IPS DF 6.9 (cell line): ENCODE results near the gene SMG6.
A peak's percentile ranks its signal among the peaks of the same experiment; 100 is the strongest.

Experiments
- DNase-seq: peaks from one replicate; pipeline ENCODE4 v3.0.0-alpha.2; 2013; ENCODE audit warnings: low read depth, low spot score
- H3K27ac ChIP-seq: one replicate; pipeline ENCODE4 v1.5.1; 2013; ENCODE audit warnings: low read length, control low read depth
- H3K27me3 ChIP-seq: 2 replicates; pipeline ENCODE4 v1.6.1; 2013; ENCODE audit warnings: mild to moderate bottlenecking, low read length; ENCODE audit not compliant: control insufficient read depth, insufficient read depth
- H3K36me3 ChIP-seq: 2 replicates; pipeline ENCODE4 v1.6.1; 2013; ENCODE audit warnings: low read length; ENCODE audit not compliant: control insufficient read depth, insufficient read depth
- H3K4me1 ChIP-seq: 2 replicates; pipeline ENCODE4 v1.6.1; 2013; ENCODE audit warnings: low read length; ENCODE audit not compliant: control insufficient read depth, insufficient read depth
- H3K4me3 ChIP-seq: 2 replicates; pipeline ENCODE4 v1.5.1; 2013; ENCODE audit warnings: mild to moderate bottlenecking, low read length
- H3K9me3 ChIP-seq: 2 replicates; pipeline ENCODE4 v1.6.1; 2013; ENCODE audit warnings: low read length, inconsistent platforms; ENCODE audit not compliant: control insufficient read depth, insufficient read depth
- WGBS: extraction: QIAGEN DNeasy Blood & Tissue Kit; methylation state at CpG from one replicate; pipeline ENCODE4 v1.1.7; 2013; ENCODE audit warnings: mixed read lengths, missing lambda C conversion rate; ENCODE audit not compliant: insufficient read length, insufficient coverage; 5-methylcytosine and 5-hydroxymethylcytosine counted together

Gene SMG6

DNA sequence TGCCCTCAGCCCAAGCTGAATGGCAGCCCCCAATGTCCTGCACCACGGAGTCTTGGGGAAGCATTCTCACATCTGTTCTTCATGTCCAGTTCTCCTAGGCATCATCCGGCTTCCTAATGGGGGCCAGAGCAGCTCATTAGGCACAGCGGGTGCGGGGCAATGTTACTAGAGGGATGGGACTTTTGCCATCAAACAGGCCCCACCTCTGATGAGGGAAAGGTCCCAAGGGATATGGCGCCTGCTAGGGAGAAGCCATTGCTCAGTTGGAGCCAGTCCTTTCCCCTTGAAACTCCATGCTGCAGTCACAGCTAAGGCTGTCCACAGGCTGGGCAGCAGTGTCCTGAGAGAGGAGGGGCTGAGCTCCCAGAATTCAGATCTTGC, 275.4 kb downstream of the SMG6 start:
- Histone ChIP-seq H3K36me3 (no peaks in the 10 kb centered on the region; the same call in 1 of the 2 replicates), H3K9me3 (no peaks in the 10 kb centered on the region), H3K27ac (no peak overlapping the region), H3K4me3 (no peak overlapping the region), H3K4me1 (peaks cover 7% of the 10 kb centered on the region), H3K27me3 (peaks cover 57% of the 10 kb centered on the region)
- DNase-seq: no peak
- WGBS: no CpG with 5 or more reads among the region's 5 CpGs

DNA sequence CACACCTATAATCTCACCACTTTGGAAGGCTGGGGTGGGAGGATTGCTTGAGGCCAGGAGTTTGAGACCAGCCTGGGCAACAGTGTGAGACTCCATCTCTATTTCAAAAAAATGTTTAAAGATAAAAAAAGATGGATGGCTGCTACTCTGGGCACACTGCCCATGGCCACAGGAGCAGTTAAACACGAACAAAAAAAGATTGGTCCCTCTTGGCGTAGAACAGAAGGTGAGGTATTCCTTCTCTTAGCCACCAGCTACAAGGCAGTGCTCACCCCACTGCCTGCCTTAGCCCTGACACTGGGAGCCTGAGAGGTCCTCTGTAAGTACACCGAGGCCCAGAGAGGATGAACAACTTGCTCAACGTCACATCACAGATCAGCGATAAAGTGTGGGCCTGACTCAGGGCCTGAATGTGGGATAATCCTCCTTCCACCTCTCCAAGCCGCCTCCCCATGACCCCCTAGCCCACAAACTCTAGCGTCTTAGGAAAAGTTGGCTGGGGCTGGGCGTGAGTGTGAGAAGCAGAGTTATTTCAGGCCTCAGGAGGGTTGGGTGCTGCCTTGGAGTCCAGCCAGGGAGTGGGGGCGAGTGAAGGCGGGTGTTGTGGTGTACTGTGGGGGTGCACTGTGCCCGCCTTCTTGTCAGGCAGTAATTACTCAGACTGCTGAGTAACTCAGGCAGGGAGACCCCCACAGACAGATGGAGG, 275.9 kb downstream of the SMG6 start:
- Histone ChIP-seq H3K27me3 (peaks cover 62% of the 10 kb centered on the region), H3K36me3 (no peaks in the 10 kb centered on the region; the same call in 1 of the 2 replicates), H3K27ac (no peak overlapping the region)

DNA sequence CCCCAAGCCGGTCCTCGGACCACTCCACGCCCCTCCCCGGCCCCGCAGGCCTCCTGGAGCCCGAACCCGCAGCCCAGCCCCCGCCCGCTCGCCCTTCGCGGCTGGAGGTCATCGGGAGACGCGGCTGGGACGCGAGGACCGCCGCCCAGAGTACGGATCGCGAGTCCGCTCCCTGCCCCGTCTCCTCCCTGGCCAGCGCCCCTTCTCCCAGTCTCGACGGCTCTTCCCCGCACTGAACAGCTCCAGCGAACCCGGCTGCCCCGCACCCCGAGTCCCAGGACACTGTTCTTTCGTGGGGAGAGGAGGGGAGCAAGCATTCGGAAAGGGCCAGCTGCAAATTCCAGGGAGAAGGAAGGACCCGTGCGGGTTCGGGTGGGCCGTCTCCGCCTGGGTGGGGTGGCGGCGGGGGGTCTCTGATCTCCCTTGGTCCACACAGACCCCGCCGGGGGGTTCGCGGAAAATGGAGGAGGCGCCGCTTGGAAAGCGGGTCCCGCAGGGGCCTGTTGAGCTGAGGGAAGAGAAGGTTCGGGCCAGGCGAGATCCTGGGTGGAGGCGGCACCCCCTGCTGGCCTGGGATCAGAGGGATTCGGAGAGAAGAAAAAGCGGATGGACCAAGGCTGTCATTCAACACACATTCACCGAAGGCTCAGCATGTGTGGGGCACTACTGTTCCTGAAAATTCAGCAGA, 277.8 kb downstream of the SMG6 start:
- no peak overlapping the region for H3K27ac ChIP-seq

More for the DNA sequence above, 275.9 kb downstream of the SMG6 start:
- H3K4me3 ChIP-seq: no peak overlapping the region
- no peak for DNase-seq
- peaks cover 7% of the 10 kb centered on the region for H3K4me1 ChIP-seq
- no peaks in the 10 kb centered on the region for H3K9me3 ChIP-seq
- no CpG with 5 or more reads among the region's 11 CpGs for WGBS

DNA sequence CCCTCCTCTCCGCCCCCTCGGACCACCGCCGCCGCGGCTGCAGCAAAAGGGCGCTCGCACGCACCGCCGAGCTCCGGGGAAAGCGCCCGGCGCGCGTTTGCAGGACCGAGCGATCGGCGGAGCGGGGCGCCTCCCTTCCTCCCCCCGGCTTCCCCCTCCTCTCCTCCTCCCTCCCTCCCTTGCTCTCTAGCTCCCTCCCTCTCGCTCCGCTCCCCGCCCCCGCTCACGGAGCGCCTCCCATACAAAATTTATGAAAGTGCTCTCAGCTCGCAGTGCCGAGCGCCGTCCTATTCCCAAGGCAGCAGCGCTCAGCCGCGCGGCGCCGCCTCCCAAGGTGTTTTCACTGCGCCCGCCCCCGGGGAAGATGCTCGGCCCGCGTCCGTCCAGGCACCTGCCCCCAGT, 278.4 kb downstream of the SMG6 start, which contains the start of gene RTN4RL1:
RTN4RL1 (minus strand) TSS at position 115 of the 402 bp plus-strand sequence. CDS start 469 bp downstream, outside the sequence.
- H3K27me3 ChIP-seq: peaks cover 72% of the 10 kb centered on the region
- H3K4me3 ChIP-seq: peak within 1 kb of the TSS; percentile 45
- H3K9me3 ChIP-seq: no peaks in the 10 kb centered on the region
- H3K36me3 ChIP-seq: no peaks in the 10 kb centered on the region; the same call in 1 of the 2 replicates
- WGBS: no CpG with 5 or more reads among the region's 47 CpGs
- peaks cover 5% of the 10 kb centered on the region for H3K4me1 ChIP-seq
- H3K27ac ChIP-seq: no peak within 1 kb of the TSS
- no peak for DNase-seq

More for the DNA sequence above, 277.8 kb downstream of the SMG6 start:
- Histone ChIP-seq H3K4me1 (peaks cover 7% of the 10 kb centered on the region), H3K4me3 (peak overlapping the region; percentile 45; the same call in 1 of the 2 replicates), H3K9me3 (no peaks in the 10 kb centered on the region), H3K36me3 (no peaks in the 10 kb centered on the region; the same call in 1 of the 2 replicates), H3K27me3 (peaks cover 70% of the 10 kb centered on the region)
- no peak for DNase-seq
- WGBS: no CpG with 5 or more reads among the region's 55 CpGs

DNA sequence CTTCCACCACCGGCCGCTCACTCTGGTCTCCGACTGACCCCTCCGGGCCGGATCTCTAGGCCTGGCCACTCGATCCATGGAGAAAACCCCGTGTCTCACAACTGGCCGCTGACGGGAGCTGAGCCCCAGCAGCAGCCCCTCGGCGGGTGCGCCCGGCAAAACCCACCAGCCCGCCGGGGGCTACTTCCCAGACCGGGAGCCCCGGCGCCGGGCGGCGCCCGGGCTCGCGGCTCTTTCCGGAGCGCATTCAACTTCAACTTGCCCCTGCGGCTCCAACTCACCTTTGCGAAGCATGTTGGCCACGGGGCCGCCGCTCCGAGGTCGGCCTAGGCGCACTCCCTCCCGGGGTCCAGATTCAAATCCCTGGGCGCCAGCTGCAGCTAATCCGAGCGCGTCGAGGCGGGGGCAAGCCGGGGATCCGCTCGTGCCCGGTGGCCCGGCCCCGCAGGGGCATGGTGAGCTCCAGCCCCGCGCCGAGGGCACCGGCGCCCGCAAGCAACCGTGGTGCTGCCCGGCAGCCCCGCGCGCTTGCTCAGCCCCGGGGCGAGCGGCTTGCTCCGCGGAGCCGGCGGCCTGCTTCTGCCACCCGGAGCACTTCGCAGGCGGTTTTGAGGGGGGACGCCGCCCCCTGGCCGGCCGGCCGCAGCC, 278.9 kb downstream of the SMG6 start:
- peaks cover 73% of the 10 kb centered on the region for H3K27me3 ChIP-seq
- peak overlapping the region; percentile 45 for H3K4me3 ChIP-seq
- no peaks in the 10 kb centered on the region for H3K9me3 ChIP-seq
- peaks cover 5% of the 10 kb centered on the region for H3K4me1 ChIP-seq
- no CpG with 5 or more reads among the region's 73 CpGs for WGBS
- no peak overlapping the region for H3K27ac ChIP-seq
- no peak for DNase-seq
- H3K36me3 ChIP-seq: no peaks in the 10 kb centered on the region; the same call in 1 of the 2 replicates

DNA sequence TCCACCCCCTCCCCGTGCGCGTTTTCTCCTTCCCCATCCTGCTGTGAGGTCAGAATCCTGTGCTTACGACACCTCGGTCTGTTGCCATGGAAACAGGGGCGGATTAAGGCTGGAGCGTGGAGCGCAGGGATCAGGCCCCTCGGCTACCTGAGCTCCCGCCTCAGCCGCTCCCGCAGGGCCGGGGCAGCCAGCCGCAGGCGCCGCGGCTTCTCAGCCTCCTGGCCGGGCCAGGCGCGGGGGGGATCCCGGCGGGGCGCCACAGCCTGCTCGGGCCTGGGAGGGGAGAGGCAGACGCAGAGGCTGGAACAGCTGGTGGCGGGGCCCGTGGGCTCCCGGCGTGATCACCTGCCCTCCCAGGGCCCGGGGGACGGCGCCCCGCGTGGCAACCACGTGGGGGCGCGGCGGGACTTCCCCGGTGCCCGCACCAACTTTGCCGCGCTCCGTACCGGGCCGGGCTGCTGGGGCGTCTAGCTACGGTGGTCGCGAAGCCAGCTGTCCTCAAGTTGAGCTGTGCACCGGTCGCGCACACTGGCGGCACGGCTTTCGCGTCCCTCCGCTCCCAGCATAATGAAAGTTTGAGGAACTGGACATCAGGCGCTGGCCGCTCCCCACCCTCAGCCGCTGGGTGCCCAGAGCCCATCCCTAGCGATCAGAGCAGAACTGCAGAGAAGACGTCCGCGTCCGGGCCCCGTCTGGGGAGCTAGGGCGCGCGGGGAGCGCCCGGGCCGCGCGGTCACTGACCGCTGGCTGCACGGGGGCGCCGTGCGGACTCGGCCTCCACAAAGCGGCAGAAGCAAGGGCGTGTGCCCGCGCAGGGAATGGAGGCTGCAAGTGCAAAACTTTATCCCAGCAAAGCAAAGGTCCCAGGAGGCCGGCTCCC, 279.7 kb downstream of the SMG6 start:
- Histone ChIP-seq H3K4me1 (peaks cover 3% of the 10 kb centered on the region), H3K4me3 (peak overlapping the region; percentile 29; the same call in 1 of the 2 replicates), H3K36me3 (no peaks in the 10 kb centered on the region; the same call in 1 of the 2 replicates), H3K27me3 (peaks cover 70% of the 10 kb centered on the region), H3K27ac (no peak overlapping the region), H3K9me3 (no peaks in the 10 kb centered on the region)
- peak; percentile 77 for DNase-seq
- no CpG with 5 or more reads among the region's 85 CpGs for WGBS

DNA sequence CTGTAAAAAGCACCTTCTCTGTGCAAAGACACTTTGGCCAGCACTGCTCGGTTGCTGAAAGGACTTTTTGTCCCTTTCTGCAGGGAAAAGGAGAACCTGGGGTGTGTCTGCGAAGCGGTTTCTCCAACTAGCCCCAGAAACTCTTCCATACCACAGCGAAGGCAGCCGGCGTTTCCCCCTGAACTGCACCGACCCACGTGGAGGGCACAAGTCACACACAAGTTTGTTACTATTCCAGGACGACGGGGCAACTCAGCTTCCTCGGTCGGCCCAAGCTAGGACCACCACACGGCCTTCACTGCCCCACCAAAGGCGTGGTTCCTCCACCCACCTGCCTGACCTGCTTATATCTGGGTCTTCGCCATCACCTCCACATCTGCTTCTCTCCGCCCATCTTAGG, 280.3 kb downstream of the SMG6 start:
- Histone ChIP-seq H3K36me3 (no peaks in the 10 kb centered on the region; the same call in 1 of the 2 replicates), H3K4me3 (no peak overlapping the region), H3K27me3 (peaks cover 63% of the 10 kb centered on the region), H3K9me3 (no peaks in the 10 kb centered on the region), H3K4me1 (peaks cover 3% of the 10 kb centered on the region), H3K27ac (no peak overlapping the region)
- DNase-seq: no peak
- WGBS: no CpG with 5 or more reads among the region's 16 CpGs

DNA sequence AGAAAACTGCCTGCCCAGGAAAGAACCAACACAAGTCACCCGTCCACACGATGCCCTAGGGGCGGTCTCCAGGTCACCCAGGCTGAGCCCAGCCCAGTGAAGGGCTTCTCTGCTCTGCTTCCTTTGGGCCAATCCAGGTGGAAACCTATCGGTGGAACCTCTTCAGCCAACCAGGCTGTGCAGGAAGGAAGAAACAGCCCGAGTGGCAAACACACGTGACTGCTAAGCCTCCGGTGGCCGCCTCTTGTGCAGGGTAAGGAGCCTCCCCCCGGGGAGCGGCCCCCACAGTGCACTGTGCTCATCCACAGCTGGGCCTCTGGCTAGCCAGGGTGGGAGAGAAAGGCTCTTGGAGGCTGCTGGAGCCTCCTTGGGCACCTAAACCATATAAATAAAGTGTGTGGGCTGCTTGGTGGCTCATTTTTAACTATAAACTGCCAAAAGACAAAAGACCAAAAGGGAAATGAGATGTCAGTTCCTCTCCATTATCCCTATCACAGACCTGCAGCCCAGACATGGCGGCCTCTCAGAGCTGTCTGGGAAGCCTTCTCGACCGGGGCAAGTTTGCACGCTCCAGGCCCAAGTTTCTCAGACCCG, 280.8 kb downstream of the SMG6 start:
- Histone ChIP-seq H3K27me3 (peaks cover 58% of the 10 kb centered on the region), H3K4me3 (no peak overlapping the region), H3K36me3 (no peaks in the 10 kb centered on the region; the same call in 1 of the 2 replicates), H3K9me3 (no peaks in the 10 kb centered on the region), H3K4me1 (peaks cover 3% of the 10 kb centered on the region), H3K27ac (no peak overlapping the region)
- no CpG with 5 or more reads among the region's 15 CpGs for WGBS
- DNase-seq: no peak

DNA sequence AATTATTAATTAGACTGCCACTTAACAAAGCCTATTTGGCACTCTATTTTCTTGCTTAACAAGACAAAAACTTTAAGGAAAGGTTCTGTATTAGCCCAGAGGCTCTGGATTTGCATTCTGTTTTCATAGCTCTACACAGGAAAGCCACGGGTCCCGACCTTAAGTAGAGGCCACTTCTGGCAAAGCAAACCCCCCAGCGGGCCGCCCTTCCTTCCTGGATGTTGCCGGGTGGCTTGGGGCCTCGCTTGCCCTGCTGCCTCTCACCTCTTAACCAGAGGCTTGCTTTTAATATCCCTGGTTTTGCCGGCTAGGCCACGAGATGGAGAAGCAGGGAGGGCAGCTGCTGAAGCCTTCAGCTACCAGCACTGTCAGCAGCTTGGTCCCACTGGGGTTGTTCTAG, 282.9 kb downstream of the SMG6 start:
- peaks cover 5% of the 10 kb centered on the region; the same call in 1 of the 2 replicates for H3K4me1 ChIP-seq
- no peaks in the 10 kb centered on the region; the same call in 1 of the 2 replicates for H3K36me3 ChIP-seq
- peaks cover 41% of the 10 kb centered on the region for H3K27me3 ChIP-seq
- no peak for DNase-seq
- H3K4me3 ChIP-seq: no peak overlapping the region
- H3K27ac ChIP-seq: no peak overlapping the region
- H3K9me3 ChIP-seq: no peaks in the 10 kb centered on the region
- WGBS: no CpG with 5 or more reads among the region's 8 CpGs
